GM18519 (cell line): ENCODE results near the gene CACNA2D3.
"Not testable (repeated sequence)": the region's sequence is repeated elsewhere in the genome, so short reads cannot be mapped to it uniquely, and the experiment has no call there.

ENCODE experiments used
- ATAC-seq: cut with Tn5 transposase; IDR thresholded peaks from one replicate; pipeline ENCODE4 v1.9.1; 2021; ENCODE audit warnings: mild to moderate bottlenecking, moderate library complexity; ENCODE audit not compliant: unreplicated experiment, low FRiP score

The CACNA2D3 gene

GRCh38 chr3:54639790-54640372 lies 517.5 kb downstream of the CACNA2D3 start:
- not testable (repeated sequence) for ATAC-seq

GRCh38 chr3:54641226-54642014 lies 519.1 kb downstream of the CACNA2D3 start:
- ATAC-seq: no peak

- no peak for ATAC-seq
Measured at GRCh38 chr3:54642147-54642546, 519.8 kb downstream of the CACNA2D3 start.

- no peak for ATAC-seq
Measured at GRCh38 chr3:54647721-54648120, 525.4 kb downstream of the CACNA2D3 start.

- ATAC-seq: no peak
Measured at GRCh38 chr3:54649551-54649950, 527.2 kb downstream of the CACNA2D3 start.

GRCh38 chr3:54653456-54654195 lies 531.3 kb downstream of the CACNA2D3 start:
- ATAC-seq: no peak

GRCh38 chr3:54654776-54655175 lies 532.4 kb downstream of the CACNA2D3 start:
- ATAC-seq: no peak

GRCh38 chr3:54659347-54659746 lies 537.0 kb downstream of the CACNA2D3 start:
- no peak for ATAC-seq

GRCh38 chr3:54660714-54661132 lies 538.4 kb downstream of the CACNA2D3 start:
- ATAC-seq: no peak

GRCh38 chr3:54661151-54661550 lies 538.8 kb downstream of the CACNA2D3 start:
- ATAC-seq: no peak

GRCh38 chr3:54663501-54664011 lies 541.2 kb downstream of the CACNA2D3 start:
- ATAC-seq: no peak

GRCh38 chr3:54665016-54665600 lies 542.8 kb downstream of the CACNA2D3 start:
- no peak for ATAC-seq

- ATAC-seq: no peak
Measured at GRCh38 chr3:54668236-54668635, 545.9 kb downstream of the CACNA2D3 start.

GRCh38 chr3:54670201-54671000 lies 548.0 kb downstream of the CACNA2D3 start:
- no peak for ATAC-seq

- no peak for ATAC-seq
Measured at GRCh38 chr3:54671511-54671910, 549.2 kb downstream of the CACNA2D3 start.

GRCh38 chr3:54676087-54676486 lies 553.7 kb downstream of the CACNA2D3 start:
- no peak for ATAC-seq

- no peak for ATAC-seq
Measured at GRCh38 chr3:54681706-54682105, 559.4 kb downstream of the CACNA2D3 start.

- no peak for ATAC-seq
Measured at GRCh38 chr3:54685213-54685612, 562.9 kb downstream of the CACNA2D3 start.

- ATAC-seq: no peak
Measured at GRCh38 chr3:54691289-54691771, 569.0 kb downstream of the CACNA2D3 start.

- ATAC-seq: no peak
Measured at GRCh38 chr3:54696313-54696712, 574.0 kb downstream of the CACNA2D3 start.
